GM18511 (cell line): ENCODE measurements around the gene KIAA0825.
"Not testable (repeated sequence)": the region's sequence is repeated elsewhere in the genome, so short reads cannot be mapped to it uniquely, and the experiment has no call there.

Experiments used
- ATAC-seq: cut with Tn5 transposase; IDR thresholded peaks from one replicate; pipeline ENCODE4 v1.9.1; 2021; ENCODE audit warnings: mild to moderate bottlenecking, moderate library complexity; ENCODE audit not compliant: unreplicated experiment

KIAA0825 gene

GRCh38 chr5:94595281-94595840, 23.0 kb downstream of the KIAA0825 start:
- no peak for ATAC-seq

- ATAC-seq = peak; percentile 86
Measured at GRCh38 chr5:94577466-94578245, 40.7 kb downstream of the KIAA0825 start.

- no peak for ATAC-seq
Measured at GRCh38 chr5:94575196-94575595, 43.2 kb downstream of the KIAA0825 start.

GRCh38 chr5:94573349-94573748, 45.1 kb downstream of the KIAA0825 start:
- ATAC-seq = not testable (repeated sequence)

GRCh38 chr5:94571415-94571814, 47.0 kb downstream of the KIAA0825 start:
- peak; percentile 62 for ATAC-seq

- no peak for ATAC-seq
Measured at GRCh38 chr5:94564812-94565211, 53.6 kb downstream of the KIAA0825 start.

GRCh38 chr5:94562327-94562971, 56.0 kb downstream of the KIAA0825 start:
- ATAC-seq = no peak

GRCh38 chr5:94558028-94558427, 60.4 kb downstream of the KIAA0825 start:
- no peak for ATAC-seq

GRCh38 chr5:94551858-94552257, 66.5 kb downstream of the KIAA0825 start:
- ATAC-seq = no peak

GRCh38 chr5:94545870-94546625, 72.4 kb downstream of the KIAA0825 start:
- no peak for ATAC-seq

GRCh38 chr5:94544875-94545547, 73.4 kb downstream of the KIAA0825 start:
- no peak for ATAC-seq

- peak; percentile 91 for ATAC-seq
Measured at GRCh38 chr5:94544031-94544650, 74.3 kb downstream of the KIAA0825 start.

- no peak for ATAC-seq
Measured at GRCh38 chr5:94540856-94541494, 77.4 kb downstream of the KIAA0825 start.

- ATAC-seq = no peak
Measured at GRCh38 chr5:94538260-94538659, 80.1 kb downstream of the KIAA0825 start.

- no peak for ATAC-seq
Measured at GRCh38 chr5:94526706-94527105, 91.7 kb downstream of the KIAA0825 start.

- ATAC-seq = peak; percentile 96
Measured at GRCh38 chr5:94524841-94525697, 93.3 kb downstream of the KIAA0825 start.

- no peak for ATAC-seq
Measured at GRCh38 chr5:94523018-94523417, 95.4 kb downstream of the KIAA0825 start.

- ATAC-seq = no peak
Measured at GRCh38 chr5:94522117-94522516, 96.3 kb downstream of the KIAA0825 start.
